H1 (cell line): ENCODE results near the gene USP51. TPM values are rescaled to one million over a fixed set of nuclear protein-coding genes. Genes with fewer than 3 reads are reported as not detected.

Experiments used
- CTCF ChIA-PET: fragments of 300-600 bp; sonication (Branson Sonifier 250); formaldehyde crosslinking; loops from one replicate; lab custom pipeline; 2021; ENCODE audit not compliant: partially characterized antibody; lab: Charles Lee
- POLR2A ChIA-PET: fragments of 300-600 bp; sonication (Branson Sonifier 250); formaldehyde crosslinking; loops from one replicate; lab custom pipeline; 2021; ENCODE audit warnings: inconsistent platforms; ENCODE audit not compliant: partially characterized antibody; lab: Charles Lee
- DNase-seq, 2 experiments: peaks; one replicate each; pipeline versions ENCODE4 v3.0.0 to v3.0.0-alpha.2; 2010 to 2022; ENCODE audit warnings: low spot score in 2 of 2, low read depth in 1 of 2, mixed read lengths in 1 of 2
- FAIRE-seq: peaks from 2 replicates; lab custom pipeline; 2011; peaks lifted over from hg19 to GRCh38; lab: Jason Lieb, UNC
- H2AFZ ChIP-seq: 2 replicates; pipeline ENCODE4 v1.8.1; 2012; ENCODE audit warnings: low read length, inconsistent platforms
- H2AK5ac ChIP-seq: 2 replicates; pipeline ENCODE4 v1.6.1; 2013; ENCODE audit warnings: low read depth, low read length
- H2BK120ac ChIP-seq: replicated peaks from 2 replicates; pipeline ENCODE3; 2013; ENCODE audit warnings: low read depth, low read length, inconsistent platforms
- H2BK12ac ChIP-seq: 2 replicates; pipeline ENCODE4 v1.6.1; 2013; ENCODE audit warnings: low read depth, low read length
- H2BK15ac ChIP-seq: 2 replicates; pipeline ENCODE4 v1.6.1; 2013; ENCODE audit warnings: low read length
- H2BK20ac ChIP-seq: 2 replicates; pipeline ENCODE4 v1.6.1; 2013; ENCODE audit warnings: low read length
- H2BK5ac ChIP-seq: 2 replicates; pipeline ENCODE4 v1.6.1; 2013; ENCODE audit warnings: low read depth, low read length
- H3K14ac ChIP-seq: 2 replicates; pipeline ENCODE4 v1.6.1; 2013; ENCODE audit warnings: inconsistent platforms; ENCODE audit not compliant: insufficient read length
- H3K18ac ChIP-seq: 2 replicates; pipeline ENCODE4 v1.6.1; 2013; ENCODE audit warnings: low read length; ENCODE audit errors: extremely low read depth
- H3K23ac ChIP-seq: 2 replicates; pipeline ENCODE4 v1.6.1; 2013; ENCODE audit warnings: inconsistent platforms; ENCODE audit not compliant: insufficient read length
- H3K23me2 ChIP-seq: 2 replicates; pipeline ENCODE4 v1.6.1; 2013; ENCODE audit warnings: low read depth, low read length
- H3K27ac ChIP-seq: 2 replicates; pipeline ENCODE4 v1.6.1; 2011; ENCODE audit warnings: low read depth, low read length, inconsistent platforms
- H3K27me3 ChIP-seq, 4 experiments: replicated peaks in 1 of 4; 1 replicate in 1 of 4; 2 replicates in 3 of 4; pipeline versions ENCODE4 v1.6.1 to v1.8.1; 2011 to 2013; ENCODE audit warnings: low read length in 3 of 4, mild to moderate bottlenecking in 3 of 4, inconsistent platforms in 2 of 4, mixed read lengths in 2 of 4, moderate library complexity in 1 of 4; ENCODE audit not compliant: control insufficient read depth in 3 of 4, insufficient read depth in 3 of 4; ENCODE audit errors: extremely low read depth in 1 of 4
- H3K36me3 ChIP-seq, 4 experiments: 2 replicates each; pipeline versions ENCODE4 v1.6.1 to v1.8.1; 2011 to 2013; ENCODE audit warnings: mild to moderate bottlenecking in 4 of 4, low read length in 3 of 4, moderate library complexity in 2 of 4, control low read depth in 1 of 4, inconsistent platforms in 1 of 4; ENCODE audit not compliant: insufficient read depth in 4 of 4, control insufficient read depth in 2 of 4
- H3K4ac ChIP-seq: replicated peaks from 2 replicates; pipeline ENCODE3; 2013; ENCODE audit warnings: low read length, low read depth, mixed read lengths, inconsistent platforms; ENCODE audit not compliant: insufficient read length
- H3K4me1 ChIP-seq, 4 experiments: replicated peaks in 1 of 4; 1 replicate in 1 of 4; 2 replicates in 3 of 4; pipeline versions ENCODE4 v1.6.1 to v1.8.1; 2011 to 2013; ENCODE audit warnings: low read length in 3 of 4, inconsistent platforms in 2 of 4, mixed read lengths in 1 of 4; ENCODE audit not compliant: insufficient read depth in 4 of 4, control insufficient read depth in 3 of 4
- H3K4me2 ChIP-seq, 2 experiments: 2 replicates each; pipeline versions ENCODE4 v1.6.1 to v1.8.1; 2011 to 2013; ENCODE audit warnings: low read depth in 2 of 2, low read length in 2 of 2, control low read depth in 1 of 2, inconsistent platforms in 1 of 2, mild to moderate bottlenecking in 1 of 2; ENCODE audit not compliant: insufficient read depth in 1 of 2
- H3K4me3 ChIP-seq, 4 experiments: fragments of 200-600, 300-600 bp in 1 of 4; sonication (generic), shearing (Covaris generic), sonication (Bioruptor Twin) in 1 of 4; 2 replicates each; pipeline versions ENCODE4 v1.5.1 to v1.8.1; 2011 to 2016; ENCODE audit warnings: low read length in 4 of 4, low read depth in 3 of 4, control low read depth in 2 of 4, inconsistent platforms in 2 of 4, mild to moderate bottlenecking in 2 of 4, mixed read lengths in 1 of 4, moderate library complexity in 1 of 4; ENCODE audit not compliant: insufficient read depth in 2 of 4; ENCODE audit errors: extremely low read depth in 1 of 4
- H3K56ac ChIP-seq: replicated peaks from 2 replicates; pipeline ENCODE3; 2013; ENCODE audit warnings: low read depth, mild to moderate bottlenecking, mixed read lengths, low read length, inconsistent platforms; ENCODE audit not compliant: insufficient read length
- H3K79me1 ChIP-seq: 2 replicates; pipeline ENCODE4 v1.6.1; 2013; ENCODE audit warnings: low read depth, low read length, control low read depth
- H3K79me2 ChIP-seq, 2 experiments: 2 replicates each; pipeline versions ENCODE4 v1.6.1 to v1.8.1; 2012 to 2013; ENCODE audit warnings: low read length in 2 of 2, mild to moderate bottlenecking in 2 of 2, inconsistent platforms in 1 of 2; ENCODE audit not compliant: insufficient read depth in 2 of 2, control insufficient read depth in 1 of 2
- H3K9ac ChIP-seq, 4 experiments: replicated peaks in 1 of 4; 1 replicate in 1 of 4; 2 replicates in 3 of 4; pipeline versions ENCODE4 v1.6.1 to v1.8.1; 2011 to 2013; ENCODE audit warnings: low read depth in 3 of 4, low read length in 3 of 4, control low read depth in 2 of 4, mild to moderate bottlenecking in 2 of 4, moderate library complexity in 2 of 4, inconsistent platforms in 1 of 4; ENCODE audit errors: extremely low read depth in 1 of 4
- H3K9me3 ChIP-seq, 2 experiments: 2 replicates each; pipeline versions ENCODE4 v1.6.1 to v1.8.1; 2012 to 2013; ENCODE audit warnings: mild to moderate bottlenecking in 2 of 2, moderate library complexity in 2 of 2, control low read depth in 1 of 2, inconsistent platforms in 1 of 2, low read depth in 1 of 2, low read length in 1 of 2, mixed read lengths in 1 of 2; ENCODE audit not compliant: insufficient read depth in 2 of 2
- H4K20me1 ChIP-seq, 2 experiments: replicated peaks in 1 of 2; 2 replicates each; pipeline versions ENCODE3 to v1.8.1; 2011 to 2013; ENCODE audit warnings: inconsistent platforms in 2 of 2, low read length in 2 of 2, mild to moderate bottlenecking in 1 of 2; ENCODE audit not compliant: insufficient read depth in 2 of 2, control insufficient read depth in 1 of 2
- H4K5ac ChIP-seq: 2 replicates; pipeline ENCODE4 v1.6.1; 2013; ENCODE audit warnings: low read length, low read depth, mixed read lengths, inconsistent platforms; ENCODE audit not compliant: insufficient read length
- H4K8ac ChIP-seq: 2 replicates; pipeline ENCODE4 v1.8.0; 2013; ENCODE audit warnings: mild to moderate bottlenecking, moderate library complexity, low read length, inconsistent platforms; ENCODE audit not compliant: insufficient read depth; ENCODE audit errors: extremely low read depth
- H4K91ac ChIP-seq: replicated peaks from 2 replicates; pipeline ENCODE3; 2013; ENCODE audit warnings: low read length, mixed read lengths, inconsistent platforms; ENCODE audit not compliant: insufficient read length
- EGR1 ChIP-seq: IDR thresholded peaks from 2 replicates; pipeline ENCODE4 v1.6.1; 2011; ENCODE audit warnings: low read depth, low read length, borderline replicate concordance
- EZH2 ChIP-seq: fragments of 200-600 bp; sonication (generic); IDR thresholded peaks from 2 replicates; pipeline ENCODE4 v1.7.1; 2012; ENCODE audit warnings: low read depth, mild to moderate bottlenecking, moderate library complexity, low read length, inconsistent platforms; ENCODE audit not compliant: severe bottlenecking
- MAFK ChIP-seq: IDR thresholded peaks from 2 replicates; pipeline ENCODE4 v1.6.1; 2012; ENCODE audit warnings: low read depth, mild to moderate bottlenecking, improper control_type of control experiment, low read length
- SIN3A ChIP-seq, 2 experiments: IDR thresholded peaks in 1 of 2; conservative IDR thresholded peaks in 1 of 2; 2 replicates each; pipeline ENCODE4 v1.6.1; 2011 to 2012; ENCODE audit warnings: low read length in 2 of 2, improper control_type of control experiment in 1 of 2, low read depth in 1 of 2, mild to moderate bottlenecking in 1 of 2
- WGBS, 2 experiments: shearing (Covaris generic) in 1 of 2; methylation state at CpG; one replicate each; pipeline versions ENCODE4 v1.1.6 to v1.1.7; 2013 to 2015; ENCODE audit warnings: low lambda C conversion rate in 2 of 2, mixed read lengths in 2 of 2, inconsistent platforms in 1 of 2, low coverage in 1 of 2, missing lambda C conversion rate in 1 of 2; ENCODE audit not compliant: insufficient replicate concordance in 2 of 2, insufficient coverage in 1 of 2, insufficient read length in 1 of 2; ENCODE audit errors: extremely low coverage in 1 of 2, missing lambda C conversion rate in 1 of 2; 5-methylcytosine and 5-hydroxymethylcytosine counted together
- polyA plus RNA-seq, 7 experiments: library from polyadenylated mRNA; depleted of rRNA in 3 of 7; stranded (reverse) in 5 of 7; unstranded in 2 of 7; fragments of >200 nt in 5 of 7; fragments of 200-250 nt in 2 of 7; gene quantifications; 1 replicate in 5 of 7; 2 replicates in 1 of 7; 4 replicates in 1 of 7; pipeline versions ENCODE4 v1.2.1 to v1.2.3, GENCODE V29; 2011 to 2013; ENCODE audit warnings: missing spikeins in 2 of 7, mixed read lengths in 2 of 7
- total RNA-seq: library from RNA; stranded (reverse); fragmentation: NEBNext Ultra II Directional; extraction: Animal tissue kit (Norgen Biotek cat#: 25700); gene quantifications from 2 replicates; pipeline ENCODE4 v1.2.1, GENCODE V29; 2021

The USP51 gene
- total and polyA plus RNA-seq, 2 of the 8 experiments (the other 6 are each of a cell fraction or from before 2014, with no cell fraction given): 5.2 to 5.6 TPM

DNA sequence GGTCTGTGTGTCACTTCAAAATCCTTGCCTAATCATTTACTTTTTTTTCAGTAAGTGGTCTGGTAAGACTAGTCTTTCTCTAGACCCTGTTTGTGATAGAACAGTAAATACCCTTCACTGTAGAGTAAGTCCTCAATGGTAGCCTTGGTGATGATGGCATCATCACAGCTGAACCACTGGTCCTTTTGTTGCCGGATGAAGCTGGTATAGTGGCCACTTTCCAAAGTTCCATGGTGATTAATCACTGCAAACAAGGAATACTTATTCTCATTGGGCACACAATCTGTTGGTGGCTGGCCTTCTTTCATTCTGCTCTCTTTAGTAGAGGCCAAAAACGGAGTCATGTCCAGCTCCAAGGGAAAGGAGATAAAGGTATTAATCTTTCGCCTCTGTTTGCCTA, 2.9 kb downstream of the USP51 start:
- POLR2A ChIA-PET: no interaction called here
- Histone ChIP-seq H3K27ac (no peak overlapping the region), H3K4me1 (no peaks in the 10 kb centered on the region; a peak in 1 of 7 replicates), H2BK120ac (no peak overlapping the region), H3K79me1 (no peaks in the 10 kb centered on the region), H3K23me2 (no peaks in the 10 kb centered on the region), H3K14ac (no peak overlapping the region), H3K56ac (no peak overlapping the region), H3K79me2 (no peaks in the 10 kb centered on the region), H4K8ac (no peak overlapping the region), H4K20me1 (no peaks in the 10 kb centered on the region), H3K9me3 (no peaks in the 10 kb centered on the region), H2AK5ac (no peak overlapping the region), H3K23ac (no peak overlapping the region), H4K91ac (no peak overlapping the region), H4K5ac (no peak overlapping the region), H3K4ac (no peak overlapping the region), H2AFZ (no peak overlapping the region), H3K18ac (no peak overlapping the region), H2BK15ac (no peak overlapping the region), H2BK5ac (no peak overlapping the region), H2BK20ac (no peak overlapping the region), H3K27me3 (no peaks in the 10 kb centered on the region), H2BK12ac (no peak overlapping the region), H3K9ac (no peak overlapping the region), H3K36me3 (peaks cover 0 to 3% (median 0%) of the 10 kb centered on the region in 4 experiments; a peak in 1 of 8 replicates), H3K4me2 (no peak overlapping the region), H3K4me3 (no peak overlapping the region)
- WGBS, 2 experiments: 93% methylated on average over 3 of the region's 3 CpGs; no CpG with 5 or more reads in 1 of the 2 experiments
- TF ChIP-seq SIN3A (conservative IDR thresholded peaks at IDR 0.05 in 1 of 2, IDR thresholded peaks at IDR 0.05 in 1 of 2; ENCODE audit: low read depth in 1 of 2, low read length in 2 of 2) (no peak), EZH2 (no peak), MAFK (no peak), EGR1 (no peak)
- CTCF ChIA-PET: no interaction called here
- FAIRE-seq: no peak
- DNase-seq: no peak
